IPS-15b (cell line): ENCODE results near the gene GKN2.
"Not testable (repeated sequence)": the region's sequence is repeated elsewhere in the genome, so short reads cannot be mapped to it uniquely, and the experiment has no call there.

ENCODE experiments used
- H3K27me3 ChIP-seq: one replicate; pipeline ENCODE4 v1.6.1; 2013; ENCODE audit warnings: low read length; ENCODE audit not compliant: control insufficient read depth, insufficient read depth
- H3K36me3 ChIP-seq: one replicate; pipeline ENCODE4 v1.6.1; 2013; ENCODE audit warnings: low read length; ENCODE audit not compliant: control insufficient read depth, insufficient read depth
- H3K4me1 ChIP-seq: one replicate; pipeline ENCODE4 v1.6.1; 2013; ENCODE audit warnings: mild to moderate bottlenecking, low read length; ENCODE audit not compliant: control insufficient read depth, insufficient read depth
- H3K4me3 ChIP-seq: one replicate; pipeline ENCODE4 v1.5.1; 2013; ENCODE audit warnings: low read depth, low read length
- H3K9ac ChIP-seq: one replicate; pipeline ENCODE4 v1.6.1; 2013; ENCODE audit warnings: low read depth, mild to moderate bottlenecking, low read length
- H3K9me3 ChIP-seq: one replicate; pipeline ENCODE4 v1.6.1; 2013; ENCODE audit warnings: mild to moderate bottlenecking, low read length; ENCODE audit not compliant: control insufficient read depth, insufficient read depth

The GKN2 gene

DNA sequence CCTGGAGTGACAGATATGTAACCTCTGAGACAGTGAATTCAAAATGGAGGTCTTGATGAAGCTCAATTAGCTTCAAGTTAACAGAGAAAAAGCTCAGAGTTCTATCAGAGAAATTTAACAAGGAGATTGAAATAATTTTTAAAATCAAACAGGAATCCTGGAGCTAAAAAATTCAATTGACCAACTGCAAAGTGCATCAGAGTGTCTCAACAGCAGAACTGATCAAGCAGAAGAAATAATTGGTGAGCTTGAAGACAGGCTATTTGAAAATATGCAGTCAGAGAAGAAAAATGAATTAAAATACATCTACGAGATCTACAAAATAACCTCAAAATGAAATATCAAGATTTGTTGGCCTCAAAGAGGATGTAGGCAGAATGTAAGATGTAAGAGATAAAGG, 51.1 kb downstream of the GKN2 start:
- Histone ChIP-seq H3K4me1 (no peaks in the 10 kb centered on the region), H3K36me3 (no peaks in the 10 kb centered on the region), H3K9me3 (no peaks in the 10 kb centered on the region), H3K27me3 (no peaks in the 10 kb centered on the region), H3K9ac (no peak overlapping the region), H3K4me3 (no peak overlapping the region)

DNA sequence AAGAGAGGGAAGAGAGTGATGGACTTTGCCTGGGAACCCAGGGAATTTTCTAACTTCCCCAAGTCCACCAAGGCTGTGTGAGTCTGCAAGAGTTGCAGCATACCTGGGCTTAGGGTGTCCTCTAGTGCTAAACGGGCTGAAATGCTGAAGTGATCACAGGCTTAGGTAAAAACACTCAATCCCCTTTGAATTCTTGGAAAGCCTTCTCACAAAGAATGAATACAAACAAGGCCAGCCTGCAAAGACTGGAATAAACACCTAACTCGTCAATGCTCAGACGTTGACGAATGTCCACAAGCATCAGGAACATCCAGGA, 51.5 kb downstream of the GKN2 start:
- H3K9ac ChIP-seq = no peak overlapping the region
- no peaks in the 10 kb centered on the region for H3K36me3 ChIP-seq
- no peaks in the 10 kb centered on the region for H3K9me3 ChIP-seq
- H3K4me1 ChIP-seq = no peaks in the 10 kb centered on the region
- no peak overlapping the region for H3K4me3 ChIP-seq
- no peaks in the 10 kb centered on the region for H3K27me3 ChIP-seq

DNA sequence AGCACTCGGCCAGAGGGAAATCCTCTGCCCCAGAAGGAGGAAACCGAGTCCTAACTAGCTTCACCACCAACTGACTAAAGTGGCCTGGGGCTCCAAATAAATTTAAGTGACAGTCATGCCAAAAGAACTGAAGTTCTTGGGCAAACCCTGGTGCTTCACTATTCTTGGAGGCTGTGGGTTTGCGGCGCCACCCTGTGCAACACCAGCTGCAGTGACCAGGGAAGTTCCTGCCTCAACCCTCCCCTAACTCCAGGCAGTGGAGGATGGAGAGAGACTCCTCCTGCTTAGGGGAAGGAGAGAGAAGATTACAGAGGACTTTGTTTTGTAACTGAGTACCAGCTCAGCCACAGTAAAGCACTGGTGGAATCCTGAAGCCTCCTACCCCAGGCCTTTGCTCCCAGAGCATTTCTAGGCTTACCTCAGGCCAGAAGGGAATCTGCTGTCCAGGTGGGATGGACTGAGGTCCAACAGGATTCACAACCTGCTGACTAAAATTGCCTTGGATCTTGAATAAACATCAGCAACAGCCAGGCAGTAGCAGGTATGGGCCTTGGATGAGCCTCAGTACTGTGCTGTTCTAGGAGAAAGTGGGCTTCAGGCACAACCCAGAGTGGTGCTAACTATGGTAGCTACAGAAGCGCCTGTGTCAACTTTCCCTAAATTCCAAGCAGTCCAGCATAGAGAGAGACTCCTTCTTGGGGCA, 52.0 kb downstream of the GKN2 start:
- H3K9me3 ChIP-seq = no peaks in the 10 kb centered on the region
- H3K36me3 ChIP-seq = no peaks in the 10 kb centered on the region
- H3K4me3 ChIP-seq = no peak overlapping the region
- H3K4me1 ChIP-seq = no peaks in the 10 kb centered on the region
- no peak overlapping the region for H3K9ac ChIP-seq
- no peaks in the 10 kb centered on the region for H3K27me3 ChIP-seq

DNA sequence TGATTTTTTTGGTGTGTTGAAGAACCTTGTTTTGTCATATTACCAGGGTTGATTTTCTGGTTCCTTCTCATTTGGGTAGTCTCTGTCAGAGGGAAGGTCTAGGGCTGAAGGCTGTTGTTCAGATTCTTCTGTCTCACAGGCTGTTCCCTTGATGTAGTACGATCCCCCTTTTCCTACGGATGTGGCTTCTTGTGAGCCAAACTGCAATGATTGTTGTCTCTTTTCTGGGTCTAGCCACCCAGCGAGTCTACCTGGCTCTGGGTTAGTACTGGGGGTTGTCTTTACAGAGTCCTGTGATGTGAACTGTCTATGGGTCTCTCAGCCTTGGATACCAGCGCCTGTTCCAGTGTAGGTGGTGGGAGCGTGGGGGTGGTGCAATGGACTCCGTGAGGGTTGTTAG, 56.7 kb downstream of the GKN2 start:
- not testable (repeated sequence) for H3K36me3 ChIP-seq, H3K4me1 ChIP-seq, H3K27me3 ChIP-seq, H3K9me3 ChIP-seq, H3K4me3 ChIP-seq, H3K9ac ChIP-seq
